H1 (cell line): ENCODE measurements around the gene ACSL3. TPM values are rescaled to one million over a fixed set of nuclear protein-coding genes. Genes with fewer than 3 reads are reported as not detected.

Source experiments
- CREB1 ChIP-seq: IDR thresholded peaks from 2 replicates; pipeline ENCODE4 v1.6.1; 2012; ENCODE audit warnings: inconsistent platforms
- EP300 ChIP-seq, 2 experiments: IDR thresholded peaks; 1 replicate in 1 of 2; 2 replicates in 1 of 2; pipeline ENCODE4 v1.6.1; 2011 to 2012; ENCODE audit warnings: low read depth in 2 of 2, low read length in 2 of 2, mild to moderate bottlenecking in 2 of 2, borderline replicate concordance in 1 of 2, inconsistent platforms in 1 of 2, moderate library complexity in 1 of 2
- GABPA ChIP-seq: IDR thresholded peaks from 2 replicates; pipeline ENCODE4 v1.6.1; 2011; ENCODE audit warnings: mild to moderate bottlenecking, low read length, moderate library complexity, borderline replicate concordance; ENCODE audit not compliant: insufficient read depth
- PHF8 ChIP-seq: fragments of 200-600 bp; sonication (generic); conservative IDR thresholded peaks from 2 replicates; pipeline ENCODE4 v1.7.1; 2012; ENCODE audit warnings: low read depth, mild to moderate bottlenecking, inconsistent platforms, low read length, moderate library complexity
- RBBP5 ChIP-seq: IDR thresholded peaks from 2 replicates; pipeline ENCODE4 v1.7.1; 2012; ENCODE audit warnings: low read depth, mild to moderate bottlenecking, inconsistent platforms, low read length, moderate library complexity, borderline replicate concordance
- RFX5 ChIP-seq: IDR thresholded peaks from 2 replicates; pipeline ENCODE4 v1.6.1; 2011; ENCODE audit warnings: low read depth, low read length, improper control_type of control experiment, borderline replicate concordance
- SIRT6 ChIP-seq: IDR thresholded peaks from one replicate; pipeline ENCODE4 v1.7.1; 2012; ENCODE audit warnings: low read length, inconsistent platforms
- SP4 ChIP-seq: IDR thresholded peaks from 2 replicates; pipeline ENCODE4 v1.6.1; 2012; ENCODE audit warnings: low read length, inconsistent platforms
- polyA plus RNA-seq, 7 experiments: library from polyadenylated mRNA; depleted of rRNA in 3 of 7; stranded (reverse) in 5 of 7; unstranded in 2 of 7; fragments of >200 nt in 5 of 7; fragments of 200-250 nt in 2 of 7; gene quantifications; 1 replicate in 5 of 7; 2 replicates in 1 of 7; 4 replicates in 1 of 7; pipeline versions ENCODE4 v1.2.1 to v1.2.3, GENCODE V29; 2011 to 2013; ENCODE audit warnings: missing spikeins in 2 of 7, mixed read lengths in 2 of 7
- total RNA-seq: library from RNA; stranded (reverse); fragmentation: NEBNext Ultra II Directional; extraction: Animal tissue kit (Norgen Biotek cat#: 25700); gene quantifications from 2 replicates; pipeline ENCODE4 v1.2.1, GENCODE V29; 2021
- TF ChIP-seq, protein P1 (sequence below): fragments of 300-600 bp; sonication (generic); IDR thresholded peaks from 2 replicates; pipeline ENCODE4 v1.7.1; 2012; ENCODE audit warnings: low read length, moderate library complexity, mild to moderate bottlenecking, inconsistent platforms; ENCODE audit not compliant: insufficient replicate concordance
- TF ChIP-seq, protein P2 (sequence below): IDR thresholded peaks from 2 replicates; pipeline ENCODE4 v1.6.1; 2011; ENCODE audit warnings: low read length, improper control_type of control experiment

The ACSL3 gene
- total and polyA plus RNA-seq, 2 of the 8 experiments (the other 6 are each of a cell fraction or from before 2014, with no cell fraction given): 37.5 to 98.1 TPM

DNA sequence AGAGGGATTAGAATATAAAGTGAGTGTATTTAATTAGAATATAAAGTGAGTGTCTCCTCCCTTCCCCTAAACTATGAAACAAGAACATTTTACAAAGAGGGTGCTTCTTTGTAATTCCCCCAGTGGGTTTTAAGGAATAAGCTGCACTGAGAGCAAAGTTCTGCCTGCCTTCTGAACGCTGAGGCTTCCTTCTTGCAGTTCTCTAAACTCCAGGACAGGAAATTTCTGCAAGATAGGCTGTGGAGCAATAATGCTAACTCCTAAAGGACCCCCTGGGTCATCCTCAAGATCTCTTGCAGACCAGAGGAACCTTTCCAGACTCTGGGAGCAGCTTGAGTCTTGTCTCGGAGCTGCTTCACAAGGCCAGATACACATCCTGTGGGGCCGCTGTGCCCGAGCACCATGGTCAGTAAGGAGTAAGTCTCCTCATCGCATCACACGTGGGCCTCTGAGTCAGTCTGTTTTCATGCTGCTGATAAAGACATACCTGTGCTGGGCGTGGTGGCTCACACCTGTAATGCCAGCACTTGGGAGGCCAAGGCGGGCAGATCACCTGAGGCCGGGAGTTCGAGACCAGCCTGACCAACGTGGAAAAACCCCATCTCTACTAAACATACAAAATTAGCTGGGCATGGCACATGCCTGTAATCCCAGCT, 103.7 kb downstream of the ACSL3 start (continued):
- TF ChIP-seq, protein P1, sequence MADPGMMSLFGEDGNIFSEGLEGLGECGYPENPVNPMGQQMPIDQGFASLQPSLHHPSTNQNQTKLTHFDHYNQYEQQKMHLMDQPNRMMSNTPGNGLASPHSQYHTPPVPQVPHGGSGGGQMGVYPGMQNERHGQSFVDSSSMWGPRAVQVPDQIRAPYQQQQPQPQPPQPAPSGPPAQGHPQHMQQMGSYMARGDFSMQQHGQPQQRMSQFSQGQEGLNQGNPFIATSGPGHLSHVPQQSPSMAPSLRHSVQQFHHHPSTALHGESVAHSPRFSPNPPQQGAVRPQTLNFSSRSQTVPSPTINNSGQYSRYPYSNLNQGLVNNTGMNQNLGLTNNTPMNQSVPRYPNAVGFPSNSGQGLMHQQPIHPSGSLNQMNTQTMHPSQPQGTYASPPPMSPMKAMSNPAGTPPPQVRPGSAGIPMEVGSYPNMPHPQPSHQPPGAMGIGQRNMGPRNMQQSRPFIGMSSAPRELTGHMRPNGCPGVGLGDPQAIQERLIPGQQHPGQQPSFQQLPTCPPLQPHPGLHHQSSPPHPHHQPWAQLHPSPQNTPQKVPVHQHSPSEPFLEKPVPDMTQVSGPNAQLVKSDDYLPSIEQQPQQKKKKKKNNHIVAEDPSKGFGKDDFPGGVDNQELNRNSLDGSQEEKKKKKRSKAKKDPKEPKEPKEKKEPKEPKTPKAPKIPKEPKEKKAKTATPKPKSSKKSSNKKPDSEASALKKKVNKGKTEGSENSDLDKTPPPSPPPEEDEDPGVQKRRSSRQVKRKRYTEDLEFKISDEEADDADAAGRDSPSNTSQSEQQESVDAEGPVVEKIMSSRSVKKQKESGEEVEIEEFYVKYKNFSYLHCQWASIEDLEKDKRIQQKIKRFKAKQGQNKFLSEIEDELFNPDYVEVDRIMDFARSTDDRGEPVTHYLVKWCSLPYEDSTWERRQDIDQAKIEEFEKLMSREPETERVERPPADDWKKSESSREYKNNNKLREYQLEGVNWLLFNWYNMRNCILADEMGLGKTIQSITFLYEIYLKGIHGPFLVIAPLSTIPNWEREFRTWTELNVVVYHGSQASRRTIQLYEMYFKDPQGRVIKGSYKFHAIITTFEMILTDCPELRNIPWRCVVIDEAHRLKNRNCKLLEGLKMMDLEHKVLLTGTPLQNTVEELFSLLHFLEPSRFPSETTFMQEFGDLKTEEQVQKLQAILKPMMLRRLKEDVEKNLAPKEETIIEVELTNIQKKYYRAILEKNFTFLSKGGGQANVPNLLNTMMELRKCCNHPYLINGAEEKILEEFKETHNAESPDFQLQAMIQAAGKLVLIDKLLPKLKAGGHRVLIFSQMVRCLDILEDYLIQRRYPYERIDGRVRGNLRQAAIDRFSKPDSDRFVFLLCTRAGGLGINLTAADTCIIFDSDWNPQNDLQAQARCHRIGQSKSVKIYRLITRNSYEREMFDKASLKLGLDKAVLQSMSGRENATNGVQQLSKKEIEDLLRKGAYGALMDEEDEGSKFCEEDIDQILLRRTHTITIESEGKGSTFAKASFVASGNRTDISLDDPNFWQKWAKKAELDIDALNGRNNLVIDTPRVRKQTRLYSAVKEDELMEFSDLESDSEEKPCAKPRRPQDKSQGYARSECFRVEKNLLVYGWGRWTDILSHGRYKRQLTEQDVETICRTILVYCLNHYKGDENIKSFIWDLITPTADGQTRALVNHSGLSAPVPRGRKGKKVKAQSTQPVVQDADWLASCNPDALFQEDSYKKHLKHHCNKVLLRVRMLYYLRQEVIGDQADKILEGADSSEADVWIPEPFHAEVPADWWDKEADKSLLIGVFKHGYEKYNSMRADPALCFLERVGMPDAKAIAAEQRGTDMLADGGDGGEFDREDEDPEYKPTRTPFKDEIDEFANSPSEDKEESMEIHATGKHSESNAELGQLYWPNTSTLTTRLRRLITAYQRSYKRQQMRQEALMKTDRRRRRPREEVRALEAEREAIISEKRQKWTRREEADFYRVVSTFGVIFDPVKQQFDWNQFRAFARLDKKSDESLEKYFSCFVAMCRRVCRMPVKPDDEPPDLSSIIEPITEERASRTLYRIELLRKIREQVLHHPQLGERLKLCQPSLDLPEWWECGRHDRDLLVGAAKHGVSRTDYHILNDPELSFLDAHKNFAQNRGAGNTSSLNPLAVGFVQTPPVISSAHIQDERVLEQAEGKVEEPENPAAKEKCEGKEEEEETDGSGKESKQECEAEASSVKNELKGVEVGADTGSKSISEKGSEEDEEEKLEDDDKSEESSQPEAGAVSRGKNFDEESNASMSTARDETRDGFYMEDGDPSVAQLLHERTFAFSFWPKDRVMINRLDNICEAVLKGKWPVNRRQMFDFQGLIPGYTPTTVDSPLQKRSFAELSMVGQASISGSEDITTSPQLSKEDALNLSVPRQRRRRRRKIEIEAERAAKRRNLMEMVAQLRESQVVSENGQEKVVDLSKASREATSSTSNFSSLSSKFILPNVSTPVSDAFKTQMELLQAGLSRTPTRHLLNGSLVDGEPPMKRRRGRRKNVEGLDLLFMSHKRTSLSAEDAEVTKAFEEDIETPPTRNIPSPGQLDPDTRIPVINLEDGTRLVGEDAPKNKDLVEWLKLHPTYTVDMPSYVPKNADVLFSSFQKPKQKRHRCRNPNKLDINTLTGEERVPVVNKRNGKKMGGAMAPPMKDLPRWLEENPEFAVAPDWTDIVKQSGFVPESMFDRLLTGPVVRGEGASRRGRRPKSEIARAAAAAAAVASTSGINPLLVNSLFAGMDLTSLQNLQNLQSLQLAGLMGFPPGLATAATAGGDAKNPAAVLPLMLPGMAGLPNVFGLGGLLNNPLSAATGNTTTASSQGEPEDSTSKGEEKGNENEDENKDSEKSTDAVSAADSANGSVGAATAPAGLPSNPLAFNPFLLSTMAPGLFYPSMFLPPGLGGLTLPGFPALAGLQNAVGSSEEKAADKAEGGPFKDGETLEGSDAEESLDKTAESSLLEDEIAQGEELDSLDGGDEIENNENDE: no peak
- TF ChIP-seq CREB1 (no peak), SIRT6 (no peak), PHF8 (no peak), RFX5 (no peak), EP300 (IDR thresholded peaks at IDR 0.05; ENCODE audit: borderline replicate concordance in 1 of 2, low read depth in 2 of 2, low read length in 2 of 2) (no peak), GABPA (no peak), SP4 (no peak), RBBP5 (no peak)
- TF ChIP-seq, protein P2, sequence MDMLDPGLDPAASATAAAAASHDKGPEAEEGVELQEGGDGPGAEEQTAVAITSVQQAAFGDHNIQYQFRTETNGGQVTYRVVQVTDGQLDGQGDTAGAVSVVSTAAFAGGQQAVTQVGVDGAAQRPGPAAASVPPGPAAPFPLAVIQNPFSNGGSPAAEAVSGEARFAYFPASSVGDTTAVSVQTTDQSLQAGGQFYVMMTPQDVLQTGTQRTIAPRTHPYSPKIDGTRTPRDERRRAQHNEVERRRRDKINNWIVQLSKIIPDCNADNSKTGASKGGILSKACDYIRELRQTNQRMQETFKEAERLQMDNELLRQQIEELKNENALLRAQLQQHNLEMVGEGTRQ: no peak
